ENCODE results near the gene CGB5.
"Not testable (repeated sequence)": the region's sequence is repeated elsewhere in the genome, so short reads cannot be mapped to it uniquely, and the experiment has no call there.

The CGB5 gene

DNA sequence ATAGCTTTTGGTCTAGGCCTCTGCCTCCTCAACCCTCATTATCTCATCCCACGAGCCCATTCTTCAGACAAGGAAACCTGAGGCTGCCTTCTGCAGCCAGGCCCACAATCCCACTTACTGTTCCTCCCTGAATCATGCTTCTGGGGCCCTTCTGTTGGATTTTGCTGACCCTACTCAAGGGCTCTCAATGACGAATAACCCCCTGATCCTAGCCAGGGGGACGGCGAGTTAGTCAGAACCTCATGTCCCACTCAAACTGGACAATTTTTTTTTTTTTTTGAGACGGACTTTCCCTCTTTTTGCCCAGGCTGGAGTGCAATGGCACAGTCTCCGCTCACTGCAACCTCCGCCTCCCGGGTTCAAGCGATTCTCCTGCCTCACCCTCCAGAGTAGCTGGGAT, 21.5 kb upstream of the CGB5 start:
- no peak for DNase-seq

GRCh38 chr19:49024233-49024632, 19.4 kb upstream of the CGB5 start, which contains the start of gene CGB3:
Gene CGB3 (minus strand): TSS chr19:49024333. CDS start chr19:49023971, 362 bp downstream.
- DNase-seq = not testable (repeated sequence)

- not testable (repeated sequence) for DNase-seq
Measured at GRCh38 chr19:49025088-49025487, 18.6 kb upstream of the CGB5 start.

DNA sequence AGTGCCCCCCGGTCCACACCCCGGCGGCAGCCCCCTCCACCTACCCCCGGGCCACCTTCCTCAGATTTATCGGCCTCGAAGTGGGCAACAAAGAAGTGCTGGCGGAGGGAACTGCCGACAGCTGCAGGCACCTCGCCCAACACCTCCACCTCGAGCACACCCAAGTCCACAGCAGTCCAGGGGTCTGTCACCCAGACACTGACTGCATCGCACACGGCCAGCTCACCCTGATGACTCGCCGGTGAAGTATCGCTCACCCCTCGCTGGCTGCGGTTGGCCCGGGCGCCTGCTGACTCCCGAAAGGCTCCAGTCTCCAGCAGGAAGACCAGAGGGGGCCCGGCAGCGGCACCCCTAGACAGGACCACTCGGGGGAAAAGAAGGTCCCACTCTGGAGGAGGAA, 18.0 kb upstream of the CGB5 start:
- not testable (repeated sequence) for DNase-seq

GRCh38 chr19:49028686-49029085, 15.0 kb upstream of the CGB5 start:
- DNase-seq = not testable (repeated sequence)

GRCh38 chr19:49029749-49030148, 13.9 kb upstream of the CGB5 start:
- not testable (repeated sequence) for DNase-seq

GRCh38 chr19:49030323-49030722, 13.3 kb upstream of the CGB5 start:
- not testable (repeated sequence) for DNase-seq

DNA sequence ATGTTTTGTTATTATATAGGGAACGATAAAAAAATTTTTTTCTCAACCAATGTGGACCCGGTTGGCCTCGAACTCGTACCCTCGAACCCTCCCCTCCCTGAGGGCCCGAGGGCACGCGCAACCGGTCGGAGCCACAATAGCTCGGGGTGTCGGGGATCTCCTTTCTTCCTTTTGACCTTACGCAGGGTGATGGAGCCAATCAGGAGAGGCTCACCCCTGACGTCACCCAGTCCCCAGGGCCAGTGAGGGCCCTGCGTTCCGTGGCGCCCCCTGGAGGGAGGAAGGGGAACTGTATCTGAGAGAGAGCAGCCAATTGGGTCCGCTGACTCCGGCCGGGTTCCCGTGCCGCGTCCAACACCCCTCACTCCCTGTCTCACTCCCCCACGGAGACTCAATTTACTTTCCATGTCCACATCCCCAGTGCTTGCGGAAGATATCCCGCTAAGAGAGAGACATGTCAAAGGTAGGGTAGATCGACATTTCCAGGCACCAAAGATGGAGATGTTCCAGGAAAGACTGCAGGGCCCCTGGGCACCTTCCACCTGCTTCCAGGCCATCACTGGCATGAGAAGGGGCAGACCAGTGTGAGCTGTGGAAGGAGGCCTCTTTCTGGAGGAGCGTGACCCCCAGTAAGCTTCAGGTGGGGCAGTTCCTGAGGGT, 11.9 kb upstream of the CGB5 start, which contains the start of gene CGB2:
TSS of gene CGB2 (plus strand) at position 249 of the 660 bp plus-strand sequence. CDS start at position 455, 206 bp downstream.
- DNase-seq = peak; percentile 79

DNA sequence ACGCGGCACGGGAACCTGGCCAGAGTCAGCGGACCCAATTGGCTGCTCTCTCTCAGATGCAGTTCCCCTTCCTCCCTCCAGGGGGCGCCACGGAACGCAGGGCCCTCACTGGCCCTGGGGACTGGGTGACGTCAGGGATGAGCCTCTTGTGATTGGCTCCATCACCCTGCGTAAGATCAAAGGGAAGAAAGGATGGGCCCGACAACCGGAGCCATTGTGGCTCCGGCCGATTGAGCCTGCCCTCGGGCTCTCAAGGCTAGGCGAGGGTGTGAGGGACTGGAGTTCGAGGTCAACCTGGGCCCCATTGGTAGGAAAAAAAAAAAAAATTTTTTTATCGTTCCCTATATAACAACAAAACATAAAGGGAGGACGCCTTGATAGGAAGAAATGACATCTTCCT, 6.8 kb upstream of the CGB5 start, which contains the start of gene CGB1:
TSS of gene CGB1 (minus strand) at position 81 of the 400 bp plus-strand sequence. CDS start 184 bp downstream, outside the sequence.
- DNase-seq = peak; percentile 82

GRCh38 chr19:49038111-49038510, 5.5 kb upstream of the CGB5 start:
- not testable (repeated sequence) for DNase-seq

- not testable (repeated sequence) for DNase-seq
Measured at GRCh38 chr19:49038557-49039276, 4.9 kb upstream of the CGB5 start.

DNA sequence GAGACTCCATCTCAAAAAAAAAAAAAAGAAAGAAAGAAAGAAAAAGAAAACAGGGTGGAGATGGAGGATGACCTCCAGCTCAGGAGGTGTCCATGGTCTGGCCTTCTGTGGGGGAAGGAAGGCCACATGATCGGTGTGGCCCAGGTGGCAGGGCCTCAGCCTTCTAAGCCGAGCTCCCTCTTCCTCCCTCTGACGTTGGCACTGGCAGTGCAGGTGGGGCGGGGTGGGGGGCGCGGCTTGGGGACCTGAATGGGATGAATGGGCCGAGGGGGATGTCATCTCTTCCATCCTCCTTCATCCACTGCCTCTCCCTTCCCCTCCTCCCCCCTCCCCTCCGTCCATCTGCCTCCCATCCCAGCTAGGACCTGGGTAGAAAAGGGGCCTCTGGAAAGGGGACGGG, 3.9 kb upstream of the CGB5 start:
- DNase-seq = not testable (repeated sequence)

DNA sequence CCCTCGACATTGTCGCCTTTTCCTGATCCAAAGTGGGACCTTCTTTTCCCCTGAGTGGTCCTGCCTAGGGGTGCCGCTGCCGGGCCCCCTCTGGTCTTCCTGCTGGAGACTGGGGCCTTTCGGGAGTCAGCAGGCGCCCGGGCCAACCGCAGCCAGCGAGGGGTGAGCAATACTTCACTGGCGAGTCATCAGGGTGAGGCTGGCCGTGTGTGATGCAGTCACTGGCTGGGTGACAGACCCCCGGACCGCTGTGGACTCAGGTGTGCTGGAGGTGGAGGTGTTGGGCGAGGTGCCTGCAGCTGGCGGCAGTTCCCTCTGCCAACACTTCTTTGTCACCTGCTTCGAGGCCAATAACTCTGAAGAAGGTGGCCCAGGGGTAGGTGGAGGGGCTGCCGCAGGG, 1.5 kb upstream of the CGB5 start:
- DNase-seq = no peak

- DNase-seq = not testable (repeated sequence)
Measured at GRCh38 chr19:49042666-49043065, 982 bp upstream of the CGB5 start.

DNA sequence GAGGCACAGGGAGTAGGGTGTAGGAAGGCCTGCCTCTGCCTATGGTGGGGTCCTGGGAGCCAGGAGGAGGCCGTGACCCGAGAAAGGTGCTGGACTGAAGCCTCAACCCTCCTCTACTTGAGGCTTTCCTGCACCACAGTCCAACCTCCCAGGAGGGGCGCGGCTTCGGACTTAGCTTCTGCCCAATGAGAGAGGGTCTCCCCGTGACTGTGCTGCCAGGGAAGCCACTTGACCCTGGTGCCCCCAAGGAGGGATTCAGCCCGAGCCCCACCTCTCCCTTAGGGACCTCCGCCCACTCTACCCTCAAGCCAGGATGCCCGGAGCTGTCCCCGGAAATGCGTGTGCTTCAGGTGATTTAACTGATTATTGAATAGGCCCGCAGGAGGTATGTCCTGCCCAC, 5.4 kb downstream of the CGB5 start, which contains the start of gene CGB8:
TSS of gene CGB8 (minus strand) at position 101 of the 400 bp plus-strand sequence. CDS start 372 bp downstream, outside the sequence.
- DNase-seq = not testable (repeated sequence)

DNA sequence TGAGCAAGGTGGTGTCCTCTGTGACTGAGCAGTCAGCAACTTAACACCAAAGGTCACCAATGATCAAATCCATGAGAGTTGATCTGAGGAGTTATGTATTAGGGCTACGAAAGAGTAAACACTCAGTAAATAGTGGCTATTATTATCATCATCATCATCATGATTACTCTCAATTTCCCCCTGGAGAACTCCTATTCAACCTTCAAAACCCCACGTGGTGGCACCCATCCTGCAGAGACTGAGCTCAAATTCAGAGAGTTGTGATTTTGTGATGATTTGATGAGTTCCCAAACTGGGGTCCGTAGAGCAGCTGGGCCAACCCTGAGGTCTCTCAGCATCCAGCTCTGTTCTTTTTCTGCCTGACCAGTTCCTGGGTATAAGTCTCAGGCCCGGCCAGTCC, 6.2 kb downstream of the CGB5 start:
- not testable (repeated sequence) for DNase-seq

DNA sequence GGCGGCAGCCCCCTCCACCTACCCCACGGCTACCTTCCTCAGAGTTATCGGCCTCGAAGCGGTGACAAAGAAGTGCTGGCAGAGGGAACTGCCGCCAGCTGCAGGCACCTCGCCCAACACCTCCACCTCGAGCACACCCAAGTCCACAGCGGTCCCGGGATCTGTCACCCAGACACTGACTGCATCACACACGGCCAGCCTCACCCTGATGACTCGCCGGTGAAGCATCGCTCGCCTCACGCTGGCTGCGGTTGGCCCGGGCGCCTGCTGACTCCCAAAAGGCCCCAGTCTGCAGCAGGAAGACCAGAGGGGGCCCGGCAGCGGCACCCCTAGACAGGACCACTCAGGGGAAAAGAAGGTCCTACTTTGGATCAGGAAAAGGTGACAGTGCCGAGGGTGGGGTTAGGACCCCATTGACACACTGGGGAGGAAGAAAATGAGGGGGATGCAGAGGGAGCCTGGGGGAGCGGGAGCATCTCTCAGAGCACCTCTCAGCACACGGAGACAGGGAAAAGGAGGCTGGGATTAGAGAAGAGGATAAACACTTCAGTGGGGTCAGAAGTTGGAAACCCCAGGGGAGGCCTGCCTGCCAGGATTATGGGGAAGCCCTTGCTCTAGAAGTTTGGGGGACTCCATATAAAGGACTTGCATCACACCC, 6.9 kb downstream of the CGB5 start:
- DNase-seq = not testable (repeated sequence)

DNA sequence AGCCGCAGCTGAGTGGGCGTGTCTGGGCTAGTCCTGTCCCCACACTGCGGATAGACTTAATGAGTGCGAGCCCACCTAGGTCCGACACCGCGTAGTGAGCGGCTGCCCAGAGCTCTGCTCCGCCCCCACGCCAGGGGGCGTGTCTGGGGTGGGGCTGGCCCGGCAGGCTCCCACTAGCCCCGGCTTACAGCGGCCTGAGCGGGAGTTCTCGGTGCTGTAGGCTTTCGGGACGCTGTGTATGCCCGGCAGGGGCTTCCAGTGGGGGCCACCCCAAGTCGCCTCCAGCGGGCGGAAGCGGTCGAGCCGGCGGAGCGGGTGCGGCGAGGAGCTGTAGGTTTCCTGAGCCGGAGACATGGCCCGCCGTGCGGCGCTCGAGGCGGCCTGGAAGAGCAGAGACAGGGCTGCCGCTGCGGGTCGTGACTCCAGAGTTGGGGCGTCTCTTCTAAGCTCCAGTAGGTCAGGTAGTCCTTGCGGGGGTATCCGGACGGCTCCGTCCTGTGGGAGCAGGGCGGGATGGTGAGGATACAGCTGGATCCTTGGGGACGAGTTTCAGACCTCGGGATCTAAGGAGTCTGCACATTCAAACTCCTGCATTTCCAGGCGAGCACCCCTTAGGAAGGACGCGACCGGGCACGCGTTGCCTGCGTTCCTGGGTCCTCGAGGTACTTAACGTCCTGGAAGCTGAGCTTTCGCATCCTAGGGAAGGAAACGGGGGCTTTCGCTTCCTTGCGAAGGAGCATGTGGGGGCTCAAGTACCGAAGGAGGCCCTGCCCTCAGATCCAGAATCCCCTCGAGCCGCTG, 12.7 kb downstream of the CGB5 start:
- DNase-seq = peak; percentile 59

DNA sequence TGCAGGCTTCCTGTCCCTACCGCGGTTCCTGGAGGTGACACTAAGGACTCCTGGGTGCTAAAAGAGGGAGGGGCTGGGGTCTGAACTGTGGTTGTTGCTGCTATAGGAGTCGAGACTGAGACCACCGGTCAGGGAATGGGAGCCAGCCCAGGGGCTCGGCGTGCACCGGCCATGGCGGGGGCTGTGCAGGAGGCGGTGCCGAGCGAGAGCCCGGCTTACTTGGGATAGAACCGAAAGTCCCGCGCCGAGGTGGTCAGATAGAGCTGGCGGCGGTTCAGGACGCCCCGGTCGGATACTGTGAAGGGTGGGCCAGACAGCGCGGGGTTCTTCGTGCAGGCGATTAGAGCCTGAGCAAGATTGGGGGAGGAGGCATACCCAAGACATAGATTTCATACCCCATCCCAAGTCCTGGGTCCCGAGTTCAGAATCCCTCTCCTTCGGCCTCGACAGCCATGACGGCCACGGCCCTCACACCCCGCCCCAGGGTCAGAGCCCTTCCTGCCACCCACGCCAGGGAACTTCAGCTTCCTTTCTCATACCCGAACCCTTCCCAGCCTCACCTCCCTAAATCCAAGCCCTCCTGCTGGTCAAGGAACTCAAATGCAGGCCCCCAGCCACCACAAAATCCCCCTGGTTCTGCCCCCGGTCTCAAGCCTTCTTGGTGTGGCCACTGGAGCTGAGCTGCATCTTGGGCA, 13.4 kb downstream of the CGB5 start:
- not testable (repeated sequence) for DNase-seq

GRCh38 chr19:49057636-49058234, 14.1 kb downstream of the CGB5 start, which contains the start of gene CGB7:
Gene CGB7 (minus strand): TSS chr19:49057749. CDS start chr19:49055375, 2,374 bp downstream.
- peak; percentile 56 for DNase-seq

DNA sequence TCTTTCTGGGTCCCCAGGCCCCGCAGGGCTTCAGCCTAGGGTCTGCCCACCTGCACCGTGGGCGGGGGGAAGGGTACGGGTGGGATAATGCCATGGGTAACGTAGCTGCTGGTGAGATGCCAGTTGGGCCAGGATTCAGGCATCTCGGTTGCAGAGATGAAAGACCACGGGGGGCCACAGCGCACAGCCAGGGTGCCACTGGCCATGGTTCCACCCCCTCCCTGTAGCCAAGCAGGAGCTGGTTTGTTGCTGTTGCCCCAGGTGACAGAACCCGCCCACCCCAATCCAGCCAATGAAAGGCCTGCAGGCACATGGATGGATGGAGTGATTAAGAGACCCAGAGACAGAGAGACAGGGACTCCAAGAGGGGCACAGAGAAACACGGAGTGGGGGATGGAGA, 14.9 kb downstream of the CGB5 start:
- peak; percentile 26 for DNase-seq

Data from NCI-H146 (cell line).